Trophoblast cell (in vitro differentiated cells and primary cell): ENCODE results near the gene ZNF821.

ENCODE experiments used
- DNase-seq, 2 donors: peaks; one replicate each; pipeline ENCODE4 v3.0.0-alpha.2; 2016
- H2AFZ ChIP-seq: 2 replicates; pipeline ENCODE4 v1.6.1; 2013; ENCODE audit warnings: low read length, moderate library complexity, mild to moderate bottlenecking; ENCODE audit not compliant: insufficient read depth, poor library complexity
- H2AK5ac ChIP-seq: 2 replicates; pipeline ENCODE4 v1.6.1; 2013; ENCODE audit warnings: mild to moderate bottlenecking, low read length
- H2BK120ac ChIP-seq: 2 replicates; pipeline ENCODE4 v1.6.1; 2013; ENCODE audit warnings: low read length, mild to moderate bottlenecking, moderate library complexity; ENCODE audit not compliant: insufficient read depth, poor library complexity
- H2BK12ac ChIP-seq: 2 replicates; pipeline ENCODE4 v1.6.1; 2013; ENCODE audit warnings: mild to moderate bottlenecking, low read length, moderate library complexity
- H2BK5ac ChIP-seq: 2 replicates; pipeline ENCODE4 v1.6.1; 2013; ENCODE audit warnings: low read length, low read depth, moderate library complexity, mild to moderate bottlenecking; ENCODE audit not compliant: poor library complexity
- H3K14ac ChIP-seq: 2 replicates; pipeline ENCODE4 v1.6.1; 2013; ENCODE audit warnings: mild to moderate bottlenecking, low read length
- H3K18ac ChIP-seq: 2 replicates; pipeline ENCODE4 v1.6.1; 2013; ENCODE audit warnings: mild to moderate bottlenecking, low read length
- H3K23ac ChIP-seq: 2 replicates; pipeline ENCODE4 v1.6.1; 2013; ENCODE audit warnings: low read length
- H3K27ac ChIP-seq: 2 replicates; pipeline ENCODE4 v1.5.1; 2013; ENCODE audit warnings: low read depth, mild to moderate bottlenecking, inconsistent platforms, low read length, moderate library complexity
- H3K27me3 ChIP-seq: 2 replicates; pipeline ENCODE4 v1.6.1; 2013; ENCODE audit warnings: inconsistent platforms, mild to moderate bottlenecking, low read length, moderate library complexity; ENCODE audit not compliant: insufficient read depth
- H3K36me3 ChIP-seq, 2 experiments: 1 replicate in 1 of 2; 2 replicates in 1 of 2; pipeline ENCODE4 v1.6.1; 2013; ENCODE audit warnings: low read length in 2 of 2, mild to moderate bottlenecking in 2 of 2, moderate library complexity in 1 of 2; ENCODE audit not compliant: insufficient read depth in 2 of 2, control insufficient read depth in 1 of 2
- H3K4ac ChIP-seq: 2 replicates; pipeline ENCODE4 v1.6.1; 2013; ENCODE audit warnings: low read depth, mild to moderate bottlenecking, low read length, moderate library complexity
- H3K4me1 ChIP-seq, 2 experiments: 1 replicate in 1 of 2; 2 replicates in 1 of 2; pipeline ENCODE4 v1.6.1; 2013; ENCODE audit warnings: low read length in 2 of 2, mild to moderate bottlenecking in 2 of 2, moderate library complexity in 1 of 2; ENCODE audit not compliant: insufficient read depth in 2 of 2, control insufficient read depth in 1 of 2
- H3K4me2 ChIP-seq: 2 replicates; pipeline ENCODE4 v1.6.1; 2013; ENCODE audit warnings: inconsistent platforms, mild to moderate bottlenecking, low read length, moderate library complexity
- H3K4me3 ChIP-seq: 2 replicates; pipeline ENCODE4 v1.5.1; 2013; ENCODE audit warnings: mild to moderate bottlenecking, low read depth, low read length, inconsistent platforms
- H3K79me1 ChIP-seq: one replicate; pipeline ENCODE4 v1.6.1; 2013; ENCODE audit warnings: low read length
- H3K79me2 ChIP-seq: 2 replicates; pipeline ENCODE4 v1.6.1; 2013; ENCODE audit warnings: low read length, mild to moderate bottlenecking; ENCODE audit not compliant: control insufficient read depth, insufficient read depth, poor library complexity
- H3K9ac ChIP-seq: 2 replicates; pipeline ENCODE4 v1.6.1; 2013; ENCODE audit warnings: mild to moderate bottlenecking, low read length
- H3K9me3 ChIP-seq: 2 replicates; pipeline ENCODE4 v1.6.1; 2013; ENCODE audit warnings: low read depth, mild to moderate bottlenecking, control low read depth, inconsistent platforms, low read length; ENCODE audit not compliant: insufficient read depth
- H4K12ac ChIP-seq: 2 replicates; pipeline ENCODE4 v1.6.1; 2013; ENCODE audit warnings: low read depth, mild to moderate bottlenecking, low read length, moderate library complexity
- H4K8ac ChIP-seq: 2 replicates; pipeline ENCODE4 v1.6.1; 2013; ENCODE audit warnings: low read depth, mild to moderate bottlenecking, low read length, moderate library complexity
- H4K91ac ChIP-seq: one replicate; pipeline ENCODE4 v1.6.1; 2013; ENCODE audit warnings: low read depth, mild to moderate bottlenecking, low read length, moderate library complexity
- WGBS: extraction: QIAGEN DNeasy Blood & Tissue Kit; methylation state at CpG from one replicate; pipeline ENCODE4 v1.1.7; 2013; ENCODE audit warnings: missing lambda C conversion rate; ENCODE audit not compliant: insufficient read length, insufficient coverage; ENCODE audit errors: extremely low coverage; 5-methylcytosine and 5-hydroxymethylcytosine counted together

Gene ZNF821

DNA sequence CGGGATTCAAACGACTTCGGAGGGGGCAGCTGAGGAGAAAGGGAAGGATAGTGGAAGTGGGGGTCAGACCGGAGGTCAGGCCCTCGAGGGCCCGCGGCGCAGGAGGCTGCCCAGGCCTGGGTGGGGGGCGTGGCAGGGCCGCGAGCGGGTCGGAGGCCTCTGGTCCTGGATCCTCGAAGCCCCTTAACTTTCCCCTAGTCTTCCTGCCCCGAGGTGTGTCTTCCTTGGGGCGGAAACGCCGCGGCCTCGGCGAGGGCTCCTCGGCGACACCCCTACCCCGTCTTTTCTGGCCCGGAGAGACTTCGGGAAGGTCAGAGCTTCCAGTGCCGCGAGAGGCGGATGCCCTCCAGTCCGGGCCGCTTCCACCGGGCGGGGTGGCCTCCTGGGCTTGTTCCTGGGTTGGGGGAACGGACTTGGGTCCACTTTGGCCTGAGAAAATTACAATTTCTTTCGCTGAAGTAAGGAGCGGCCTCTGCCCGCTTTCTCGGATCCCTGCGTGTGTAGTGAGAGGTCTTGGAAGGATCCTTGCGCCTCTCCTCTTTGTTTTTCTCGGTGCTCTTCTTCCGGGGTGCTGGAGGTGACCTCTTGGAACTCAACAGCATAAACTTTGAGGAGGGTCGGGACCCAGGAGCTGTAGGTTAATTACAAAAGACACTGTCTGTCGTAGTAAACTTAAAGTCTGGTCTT lies 11.8 kb upstream of the ZNF821 start:
- Histone ChIP-seq H2BK120ac (peak overlapping the region; percentile 75), H4K91ac (peak overlapping the region; percentile 98), H3K18ac (peak overlapping the region; percentile 96), H3K27ac (peak overlapping the region; percentile 86), H2AK5ac (peak overlapping the region; percentile 88), H3K36me3 (peaks cover 0 to 2% of the 10 kb centered on the region in 2 experiments), H4K8ac (peak overlapping the region; percentile 92), H2AFZ (peak overlapping the region; percentile 21), H3K23ac (no peak overlapping the region), H4K12ac (peak overlapping the region; percentile 87), H3K79me1 (peaks cover 16% of the 10 kb centered on the region), H3K4me2 (peak overlapping the region; percentile 69), H3K9ac (peak overlapping the region; percentile 84), H3K9me3 (no peaks in the 10 kb centered on the region), H3K79me2 (peaks cover 35% of the 10 kb centered on the region), H2BK5ac (peak overlapping the region; percentile 90), H3K14ac (peak overlapping the region; percentile 96), H3K4me1 (peaks cover 2 to 4% of the 10 kb centered on the region in 2 experiments), H3K4me3 (peak overlapping the region; percentile 92), H3K4ac (peak overlapping the region; percentile 100), H3K27me3 (no peaks in the 10 kb centered on the region), H2BK12ac (no peak overlapping the region)
- no CpG with 5 or more reads among the region's 44 CpGs for WGBS
- DNase-seq: peak; percentile 34 to 57

DNA sequence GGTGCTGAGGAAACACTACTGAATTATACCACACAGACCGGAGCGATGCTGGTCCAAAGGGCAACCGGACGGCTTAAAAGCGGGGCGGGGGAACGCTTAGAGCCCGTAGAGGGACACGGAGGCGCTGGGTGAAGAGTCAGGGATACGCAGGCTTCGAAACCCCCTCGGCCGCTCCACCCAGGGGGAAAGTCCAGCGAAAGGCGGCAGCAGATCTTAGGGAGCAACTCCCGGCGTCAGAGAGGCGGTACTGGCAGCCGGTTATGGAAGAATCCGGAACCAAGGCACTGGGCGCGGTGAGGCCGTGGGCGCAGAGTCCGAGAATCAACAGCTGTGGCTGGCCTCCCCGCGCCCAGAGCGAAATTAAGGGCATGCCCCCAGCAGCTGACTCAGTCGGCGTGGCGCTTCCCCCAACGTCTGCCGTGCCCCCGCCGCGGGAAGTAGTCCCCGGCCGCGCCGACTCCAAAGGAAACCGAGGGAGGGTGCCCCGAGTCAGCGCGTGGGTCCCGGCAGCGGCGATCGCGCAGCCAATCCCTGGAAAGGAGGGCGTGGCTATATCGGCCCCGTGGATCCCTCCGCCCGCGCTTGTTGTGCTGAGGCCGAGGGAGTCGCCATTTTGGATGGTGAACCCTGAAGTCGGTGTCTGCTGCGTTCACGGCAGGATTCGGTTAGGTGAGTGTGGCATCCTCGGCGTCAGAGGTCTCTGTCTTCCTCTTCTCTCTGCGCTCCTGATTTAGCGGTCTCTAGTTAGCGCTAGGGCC lies 11.1 kb upstream of the ZNF821 start, which contains the start of gene IST1:
Gene IST1, plus strand, starts transcription at position 611 of the 758 bp plus-strand sequence. CDS start 20,110 bp downstream, outside the sequence.
- no peak within 1 kb of the TSS for H2BK12ac ChIP-seq
- WGBS: no CpG with 5 or more reads among the region's 67 CpGs

DNA sequence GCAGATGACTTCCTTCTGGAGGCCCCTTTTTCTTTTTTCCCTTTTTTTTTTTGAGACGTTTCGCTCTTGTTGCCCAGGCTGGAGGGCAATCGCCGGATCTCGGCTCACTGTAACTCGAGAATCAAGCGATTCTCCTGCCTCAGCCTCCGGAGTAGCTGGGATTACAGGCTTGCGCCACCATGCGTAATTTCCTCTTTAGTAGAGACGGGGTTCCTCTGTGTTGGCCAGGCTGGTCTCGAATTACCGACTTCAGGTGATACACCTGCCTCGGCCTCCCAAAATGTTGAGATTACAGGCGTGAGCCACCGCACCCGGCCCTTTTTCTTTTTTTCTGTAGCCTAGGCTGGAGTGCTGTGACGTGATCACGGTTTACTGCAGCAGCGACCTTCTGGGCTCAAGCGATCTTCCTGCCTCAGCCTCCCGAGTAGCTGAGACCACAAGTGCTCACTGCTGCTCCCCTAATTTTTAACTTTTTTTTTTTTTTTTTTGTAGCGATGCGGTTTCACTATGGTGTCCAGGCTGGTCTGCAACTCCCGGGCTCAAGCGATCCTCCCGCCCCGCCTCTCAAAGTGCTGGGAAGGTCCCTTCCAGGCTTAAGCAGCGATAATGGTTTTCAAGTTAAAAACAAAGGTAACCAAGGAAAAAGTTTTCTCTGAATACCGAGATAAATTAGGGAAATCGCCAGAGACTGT lies 10.4 kb upstream of the ZNF821 start:
- Histone ChIP-seq H3K4me1 (peaks cover 2 to 4% of the 10 kb centered on the region in 2 experiments), H3K18ac (no peak overlapping the region), H3K23ac (no peak overlapping the region), H2BK5ac (peak overlapping the region; percentile 85), H3K4me2 (peak overlapping the region; percentile 91), H4K12ac (no peak overlapping the region), H3K27me3 (no peaks in the 10 kb centered on the region), H3K14ac (peak overlapping the region; percentile 65), H3K4me3 (peak overlapping the region; percentile 68), H3K79me1 (peaks cover 16% of the 10 kb centered on the region), H2BK12ac (no peak overlapping the region), H3K36me3 (peaks cover 0 to 2% of the 10 kb centered on the region in 2 experiments), H4K91ac (peak overlapping the region; percentile 80), H2BK120ac (peak overlapping the region; percentile 64), H2AFZ (peak overlapping the region; percentile 86), H3K27ac (peak overlapping the region; percentile 98), H3K79me2 (peaks cover 32% of the 10 kb centered on the region), H2AK5ac (no peak overlapping the region), H3K9ac (peak overlapping the region; percentile 39), H3K9me3 (no peaks in the 10 kb centered on the region), H4K8ac (peak overlapping the region; percentile 75), H3K4ac (peak overlapping the region; percentile 75)
- DNase-seq: peak; percentile 17 to 50
- no CpG with 5 or more reads among the region's 31 CpGs for WGBS

More for the DNA sequence above, 11.1 kb upstream of the ZNF821 start, which contains the start of gene IST1:
- Histone ChIP-seq H2AK5ac (peak within 1 kb of the TSS; percentile 88), H3K79me2 (peaks cover 33% of the 10 kb centered on the region), H3K4me2 (peak within 1 kb of the TSS; percentile 91), H3K9ac (peak within 1 kb of the TSS; percentile 84), H3K18ac (peak within 1 kb of the TSS; percentile 96), H3K4me3 (peak within 1 kb of the TSS; percentile 92), H3K27ac (peak within 1 kb of the TSS; percentile 98), H2BK120ac (peak within 1 kb of the TSS; percentile 75), H3K27me3 (no peaks in the 10 kb centered on the region), H3K9me3 (no peaks in the 10 kb centered on the region), H3K36me3 (peaks cover 0 to 2% of the 10 kb centered on the region in 2 experiments), H4K8ac (peak within 1 kb of the TSS; percentile 92), H3K4me1 (peaks cover 2 to 4% of the 10 kb centered on the region in 2 experiments), H3K4ac (peak within 1 kb of the TSS; percentile 100), H4K12ac (peak within 1 kb of the TSS; percentile 87), H3K23ac (no peak within 1 kb of the TSS), H2BK5ac (peak within 1 kb of the TSS; percentile 90), H2AFZ (peak within 1 kb of the TSS; percentile 86), H3K79me1 (peaks cover 16% of the 10 kb centered on the region), H4K91ac (peak within 1 kb of the TSS; percentile 98), H3K14ac (peak within 1 kb of the TSS; percentile 96)
- peak; percentile 98 to 99 for DNase-seq

DNA sequence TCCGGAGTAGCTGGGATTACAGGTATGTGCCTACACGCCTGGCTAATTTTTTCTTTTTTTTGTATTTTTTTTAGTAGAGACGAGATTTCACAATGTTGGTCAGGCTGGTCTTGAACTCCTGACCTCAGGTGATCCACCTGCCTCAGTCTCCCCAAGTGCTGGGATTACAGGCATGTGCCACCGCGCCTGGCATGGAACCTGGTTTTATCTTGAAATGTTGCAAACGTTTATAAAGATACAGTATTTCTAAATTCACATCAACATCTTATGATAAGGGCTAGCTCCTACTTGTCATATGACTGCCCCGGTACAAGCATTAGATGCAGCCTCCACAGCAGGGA lies 9.9 kb upstream of the ZNF821 start:
- peak overlapping the region; percentile 21 for H2AK5ac ChIP-seq
- H3K4me1 ChIP-seq: peaks cover 2 to 4% of the 10 kb centered on the region in 2 experiments
- no peak for DNase-seq
- peak overlapping the region; percentile 54 for H4K12ac ChIP-seq
- peak overlapping the region; percentile 11 for H3K9ac ChIP-seq
- H3K9me3 ChIP-seq: no peaks in the 10 kb centered on the region
- H3K23ac ChIP-seq: no peak overlapping the region
- peaks cover 30% of the 10 kb centered on the region for H3K79me2 ChIP-seq
- H3K27ac ChIP-seq: peak overlapping the region; percentile 98
- H2AFZ ChIP-seq: peak overlapping the region; percentile 86
- H3K4ac ChIP-seq: peak overlapping the region; percentile 57
- H3K36me3 ChIP-seq: peaks cover 0 to 2% of the 10 kb centered on the region in 2 experiments
- no peak overlapping the region for H3K4me3 ChIP-seq
- peak overlapping the region; percentile 25 for H3K18ac ChIP-seq
- H2BK120ac ChIP-seq: no peak overlapping the region
- H3K27me3 ChIP-seq: no peaks in the 10 kb centered on the region
- H3K14ac ChIP-seq: peak overlapping the region; percentile 46
- no CpG with 5 or more reads among the region's 7 CpGs for WGBS
- H2BK5ac ChIP-seq: peak overlapping the region; percentile 19
- H3K79me1 ChIP-seq: peaks cover 16% of the 10 kb centered on the region
- peak overlapping the region; percentile 91 for H3K4me2 ChIP-seq
- no peak overlapping the region for H2BK12ac ChIP-seq
- H4K8ac ChIP-seq: peak overlapping the region; percentile 48
- H4K91ac ChIP-seq: no peak overlapping the region
